WTC11 (cell line): ENCODE data around the gene UBR4.

Experiments used
- CBFB ChIP-seq: sonication (generic); formaldehyde crosslinking; IDR thresholded peaks from 2 replicates; pipeline ENCODE4 v1.8.1; 2022; ENCODE audit warnings: mild to moderate bottlenecking, low read depth, missing genetic modification reagents
- ZNF263 ChIP-seq: sonication (generic); formaldehyde crosslinking; IDR thresholded peaks from 2 replicates; pipeline ENCODE4 v1.8.1; 2022; ENCODE audit warnings: low read depth, mild to moderate bottlenecking, moderate library complexity, missing genetic modification reagents
- TF ChIP-seq, protein P1 (sequence below): sonication (generic); formaldehyde crosslinking; IDR thresholded peaks from 2 replicates; pipeline ENCODE4 v1.8.1; 2023; ENCODE audit warnings: mild to moderate bottlenecking, missing genetic modification reagents, moderate library complexity

DNA sequence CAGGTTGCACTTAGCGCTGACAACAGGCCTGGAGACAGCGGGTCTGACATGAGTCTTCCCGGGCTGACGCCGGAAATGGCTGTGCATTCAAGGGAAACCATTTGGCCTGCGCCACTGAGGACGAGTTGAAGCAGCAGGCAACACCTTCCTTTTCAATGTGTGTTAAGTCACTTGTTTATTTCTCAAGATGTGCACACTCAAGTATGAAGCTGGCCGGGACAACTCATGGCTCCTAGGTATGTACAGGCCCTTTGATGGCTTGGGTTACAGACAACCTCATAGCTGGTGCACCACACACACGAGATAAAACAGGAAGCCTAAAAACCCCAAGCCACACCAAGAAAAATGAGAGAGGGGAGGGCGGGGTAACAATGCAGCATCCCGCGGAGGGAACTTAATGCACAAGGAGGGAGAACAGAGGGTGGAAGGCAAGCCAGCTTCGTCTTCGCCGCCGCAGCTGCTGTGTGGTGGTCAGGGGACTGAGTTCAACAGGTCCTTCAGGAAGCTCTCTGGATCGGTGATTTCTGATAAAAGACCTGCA, 135.6 kb downstream of the UBR4 start:
- no peak for TF ChIP-seq ZNF263 (CRISPR knock-in tag)
- no peak for TF ChIP-seq CBFB
- TF ChIP-seq, protein P1, sequence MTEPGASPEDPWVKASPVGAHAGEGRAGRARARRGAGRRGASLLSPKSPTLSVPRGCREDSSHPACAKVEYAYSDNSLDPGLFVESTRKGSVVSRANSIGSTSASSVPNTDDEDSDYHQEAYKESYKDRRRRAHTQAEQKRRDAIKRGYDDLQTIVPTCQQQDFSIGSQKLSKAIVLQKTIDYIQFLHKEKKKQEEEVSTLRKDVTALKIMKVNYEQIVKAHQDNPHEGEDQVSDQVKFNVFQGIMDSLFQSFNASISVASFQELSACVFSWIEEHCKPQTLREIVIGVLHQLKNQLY (CRISPR knock-in tag), result no peak
